HEK293 (cell line): ENCODE measurements around the gene GIPC1.

Experiments
- CTCF ChIA-PET: fragments of 350-600 bp; formaldehyde crosslinking; extraction: SDS; loops from one replicate; lab custom pipeline; 2021; ENCODE audit warnings: antibody characterized with exemption; lab: Yijun Ruan, JAX
- POLR2A ChIA-PET: fragments of 300-600 bp; formaldehyde crosslinking; extraction: SDS; loops from one replicate; lab custom pipeline; 2020; ENCODE audit warnings: antibody characterized with exemption, inconsistent platforms; lab: Yijun Ruan, JAX
- H3K27ac ChIP-seq: fragments of 200-500 bp; sonication (Bioruptor generic); 2 replicates; pipeline ENCODE4 v1.5.1; 2014; ENCODE audit warnings: low read depth, low read length, control low read depth, inconsistent platforms; ENCODE audit errors: extremely low read depth
- H3K36me3 ChIP-seq, 2 experiments: fragments of 200-500 bp in 1 of 2; sonication (Bioruptor generic) in 1 of 2; 1 replicate in 1 of 2; 2 replicates in 1 of 2; pipeline ENCODE4 v1.5.1; 2014 to 2017; ENCODE audit warnings: inconsistent platforms in 2 of 2, low read length in 2 of 2; ENCODE audit not compliant: control insufficient read depth in 2 of 2, insufficient read depth in 1 of 2
- H3K4me1 ChIP-seq: fragments of 200-500 bp; sonication (Bioruptor generic); 2 replicates; pipeline ENCODE4 v1.5.1; 2014; ENCODE audit warnings: mild to moderate bottlenecking, low read length, inconsistent platforms; ENCODE audit not compliant: control insufficient read depth, insufficient read depth
- H3K4me3 ChIP-seq: 2 replicates; pipeline ENCODE4 v1.5.1; 2011; ENCODE audit warnings: low read depth, mild to moderate bottlenecking, control low read depth, low read length, moderate library complexity
- H3K9me3 ChIP-seq: fragments of 200-500 bp; sonication (Bioruptor generic); 2 replicates; pipeline ENCODE4 v1.5.1; 2014; ENCODE audit warnings: low read depth, low read length, inconsistent platforms; ENCODE audit not compliant: control insufficient read depth, insufficient read depth
- GFI1B ChIP-seq: fragments of 450-650 bp; formaldehyde crosslinking; IDR thresholded peaks from 2 replicates; pipeline ENCODE4 v1.5.1; 2016; ENCODE audit warnings: missing biosample characterization, missing genetic modification characterization
- GLIS1 ChIP-seq: fragments of 450-650 bp; formaldehyde crosslinking; IDR thresholded peaks from 2 replicates; pipeline ENCODE4 v1.5.1; 2016; ENCODE audit warnings: missing biosample characterization, missing genetic modification characterization
- KLF1 ChIP-seq: fragments of 450-650 bp; formaldehyde crosslinking; IDR thresholded peaks from 2 replicates; pipeline ENCODE4 v1.5.1; 2016; ENCODE audit warnings: missing biosample characterization, missing genetic modification characterization
- ZEB2 ChIP-seq: fragments of 450-650 bp; formaldehyde crosslinking; IDR thresholded peaks from 2 replicates; pipeline ENCODE4 v1.5.1; 2016; ENCODE audit warnings: missing biosample characterization, missing genetic modification characterization
- ZFHX2 ChIP-seq: fragments of 450-650 bp; formaldehyde crosslinking; conservative IDR thresholded peaks from 2 replicates; pipeline ENCODE4 v1.5.1; 2016; ENCODE audit warnings: missing biosample characterization, missing genetic modification characterization
- ZIC2 ChIP-seq: fragments of 450-650 bp; formaldehyde crosslinking; IDR thresholded peaks from 2 replicates; pipeline ENCODE4 v1.5.1; 2016; ENCODE audit warnings: missing biosample characterization, missing genetic modification characterization
- ZNF155 ChIP-seq: fragments of 450-650 bp; formaldehyde crosslinking; IDR thresholded peaks from 2 replicates; pipeline ENCODE4 v1.5.1; 2016; ENCODE audit warnings: missing biosample characterization, missing genetic modification characterization
- ZNF175 ChIP-seq: fragments of 450-650 bp; formaldehyde crosslinking; IDR thresholded peaks from 2 replicates; pipeline ENCODE4 v1.5.1; 2016; ENCODE audit warnings: missing biosample characterization, missing genetic modification characterization
- ZNF335 ChIP-seq: fragments of 450-650 bp; formaldehyde crosslinking; conservative IDR thresholded peaks from 2 replicates; pipeline ENCODE4 v1.5.1; 2016; ENCODE audit warnings: missing biosample characterization, missing genetic modification characterization
- ZNF354C ChIP-seq: fragments of 450-650 bp; formaldehyde crosslinking; IDR thresholded peaks from 2 replicates; pipeline ENCODE4 v1.5.1; 2016; ENCODE audit warnings: missing biosample characterization, missing genetic modification characterization, low read depth, borderline replicate concordance
- ZNF391 ChIP-seq: fragments of 450-650 bp; formaldehyde crosslinking; IDR thresholded peaks from 2 replicates; pipeline ENCODE4 v1.5.1; 2016; ENCODE audit warnings: low read depth, missing biosample characterization, missing genetic modification characterization, borderline replicate concordance
- ZNF404 ChIP-seq: fragments of 450-650 bp; formaldehyde crosslinking; IDR thresholded peaks from 2 replicates; pipeline ENCODE4 v1.5.1; 2017; ENCODE audit warnings: missing biosample characterization, missing genetic modification characterization
- ZNF423 ChIP-seq: fragments of 450-650 bp; formaldehyde crosslinking; IDR thresholded peaks from 2 replicates; pipeline ENCODE4 v1.5.1; 2016; ENCODE audit warnings: missing biosample characterization, missing genetic modification characterization
- ZNF529 ChIP-seq: fragments of 450-650 bp; formaldehyde crosslinking; IDR thresholded peaks from 2 replicates; pipeline ENCODE4 v1.5.1; 2017; ENCODE audit warnings: missing genetic modification characterization, missing biosample characterization; ENCODE audit not compliant: insufficient replicate concordance
- ZNF530 ChIP-seq: fragments of 450-650 bp; formaldehyde crosslinking; IDR thresholded peaks from 2 replicates; pipeline ENCODE4 v1.5.1; 2016; ENCODE audit warnings: low read depth, missing biosample characterization, missing genetic modification characterization
- ZNF76 ChIP-seq: fragments of 450-650 bp; formaldehyde crosslinking; IDR thresholded peaks from 2 replicates; pipeline ENCODE4; 2016; ENCODE audit warnings: low read depth, missing biosample characterization, missing genetic modification characterization, borderline replicate concordance
- ZSCAN5A ChIP-seq: fragments of 450-650 bp; formaldehyde crosslinking; IDR thresholded peaks from 2 replicates; pipeline ENCODE4 v1.5.1; 2016; ENCODE audit warnings: missing biosample characterization, missing genetic modification characterization
- TF ChIP-seq, protein P1 (sequence below): fragments of 450-650 bp; formaldehyde crosslinking; IDR thresholded peaks from 2 replicates; pipeline ENCODE4 v1.5.1; 2016; ENCODE audit warnings: missing biosample characterization, missing genetic modification characterization
- TF ChIP-seq, protein P2 (sequence below): fragments of 450-650 bp; formaldehyde crosslinking; IDR thresholded peaks from 2 replicates; pipeline ENCODE4 v1.5.1; 2017; ENCODE audit warnings: missing biosample characterization, missing genetic modification characterization
- TF ChIP-seq, protein P3 (sequence below): fragments of 450-650 bp; formaldehyde crosslinking; conservative IDR thresholded peaks from 2 replicates; pipeline ENCODE4 v1.5.1; 2016; ENCODE audit warnings: low read depth, missing biosample characterization, missing genetic modification characterization

Gene GIPC1

DNA sequence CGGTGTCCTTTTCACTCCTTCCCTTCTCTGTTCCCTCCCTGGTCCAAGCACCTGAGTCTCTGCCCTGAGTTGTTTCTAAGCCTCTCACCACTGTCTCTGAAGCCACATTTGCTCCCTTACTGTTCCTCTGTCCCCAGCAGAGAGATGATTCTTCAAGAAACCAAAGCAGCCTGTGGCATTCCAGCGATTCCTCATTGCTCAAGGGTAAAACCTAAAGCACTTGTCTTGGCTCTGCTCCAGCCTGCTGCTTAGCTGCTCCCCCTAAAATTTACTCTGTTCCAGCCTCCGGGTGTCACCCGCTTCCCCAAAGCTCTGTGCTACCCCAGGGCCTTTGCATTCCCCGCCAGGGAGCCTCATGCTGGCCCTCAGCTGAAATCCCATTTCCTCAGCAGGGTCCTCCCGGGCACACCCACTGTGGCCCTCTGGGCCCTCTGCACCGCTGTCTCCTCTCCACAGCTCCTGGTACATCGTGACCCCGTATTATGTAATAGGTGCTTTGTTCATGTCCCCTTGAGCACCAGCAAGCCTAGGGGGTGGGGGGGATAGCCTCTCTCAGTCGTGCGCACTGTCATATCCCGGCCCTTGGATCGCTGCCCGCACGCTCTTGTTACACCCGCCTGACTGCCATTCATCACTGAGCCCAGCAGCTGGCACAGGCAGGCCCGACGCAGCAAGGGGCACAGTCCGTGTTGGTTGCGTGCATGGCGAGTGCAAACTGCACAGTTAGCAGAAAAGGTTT is 49.2 kb upstream of the GIPC1 start (continued):
- TF ChIP-seq ZIC2 (tag by site-specific recombination) (peak; percentile 56), ZNF175 (tag by site-specific recombination) (no peak), ZNF404 (no peak), ZNF155 (no peak), ZNF530 (no peak), GLIS1 (no peak), GFI1B (no peak)
- TF ChIP-seq, protein P1, sequence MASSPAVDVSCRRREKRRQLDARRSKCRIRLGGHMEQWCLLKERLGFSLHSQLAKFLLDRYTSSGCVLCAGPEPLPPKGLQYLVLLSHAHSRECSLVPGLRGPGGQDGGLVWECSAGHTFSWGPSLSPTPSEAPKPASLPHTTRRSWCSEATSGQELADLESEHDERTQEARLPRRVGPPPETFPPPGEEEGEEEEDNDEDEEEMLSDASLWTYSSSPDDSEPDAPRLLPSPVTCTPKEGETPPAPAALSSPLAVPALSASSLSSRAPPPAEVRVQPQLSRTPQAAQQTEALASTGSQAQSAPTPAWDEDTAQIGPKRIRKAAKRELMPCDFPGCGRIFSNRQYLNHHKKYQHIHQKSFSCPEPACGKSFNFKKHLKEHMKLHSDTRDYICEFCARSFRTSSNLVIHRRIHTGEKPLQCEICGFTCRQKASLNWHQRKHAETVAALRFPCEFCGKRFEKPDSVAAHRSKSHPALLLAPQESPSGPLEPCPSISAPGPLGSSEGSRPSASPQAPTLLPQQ (tag by site-specific recombination), result no peak

DNA sequence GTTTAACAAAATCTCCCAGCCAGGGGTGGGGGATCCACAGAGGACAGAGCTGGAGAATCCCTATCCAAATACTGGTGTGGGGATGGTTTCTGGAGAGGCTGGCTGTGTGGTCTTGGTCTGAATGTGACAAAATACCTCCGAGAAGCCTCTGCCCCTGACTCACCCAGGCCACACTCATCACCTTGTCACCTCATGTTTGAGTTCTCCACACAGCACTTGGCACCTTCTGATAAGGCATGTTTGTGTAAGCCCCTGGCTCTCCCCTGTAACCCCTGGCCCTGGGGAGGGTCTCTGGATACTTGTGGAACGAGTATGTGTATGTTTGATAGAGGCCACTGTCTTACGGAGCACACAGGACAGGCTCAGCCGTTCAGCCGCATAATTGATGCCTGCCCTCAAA is 48.1 kb upstream of the GIPC1 start:
- TF ChIP-seq ZNF529 (tag by site-specific recombination), result no peak
- no peak for TF ChIP-seq ZFHX2 (tag by site-specific recombination)
- no peak for TF ChIP-seq ZNF423 (tag by site-specific recombination)
- TF ChIP-seq ZNF335 (tag by site-specific recombination), result no peak
- no peak for TF ChIP-seq ZNF354C (tag by site-specific recombination)
- TF ChIP-seq, protein P1 (tag by site-specific recombination), result no peak
- TF ChIP-seq, protein P2, sequence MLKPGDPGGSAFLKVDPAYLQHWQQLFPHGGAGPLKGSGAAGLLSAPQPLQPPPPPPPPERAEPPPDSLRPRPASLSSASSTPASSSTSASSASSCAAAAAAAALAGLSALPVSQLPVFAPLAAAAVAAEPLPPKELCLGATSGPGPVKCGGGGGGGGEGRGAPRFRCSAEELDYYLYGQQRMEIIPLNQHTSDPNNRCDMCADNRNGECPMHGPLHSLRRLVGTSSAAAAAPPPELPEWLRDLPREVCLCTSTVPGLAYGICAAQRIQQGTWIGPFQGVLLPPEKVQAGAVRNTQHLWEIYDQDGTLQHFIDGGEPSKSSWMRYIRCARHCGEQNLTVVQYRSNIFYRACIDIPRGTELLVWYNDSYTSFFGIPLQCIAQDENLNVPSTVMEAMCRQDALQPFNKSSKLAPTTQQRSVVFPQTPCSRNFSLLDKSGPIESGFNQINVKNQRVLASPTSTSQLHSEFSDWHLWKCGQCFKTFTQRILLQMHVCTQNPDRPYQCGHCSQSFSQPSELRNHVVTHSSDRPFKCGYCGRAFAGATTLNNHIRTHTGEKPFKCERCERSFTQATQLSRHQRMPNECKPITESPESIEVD (tag by site-specific recombination), result no peak
- TF ChIP-seq, all 188 proteins: peak for 0
- Histone ChIP-seq H3K36me3 (peaks cover 3 to 12% of the 10 kb centered on the region in 2 experiments; a peak in 2 of 3 replicates), H3K4me3 (no peak overlapping the region), H3K9me3 (no peaks in the 10 kb centered on the region), H3K27ac (no peak overlapping the region), H3K4me1 (peaks cover 2% of the 10 kb centered on the region; the same call in 1 of the 2 replicates)
- CTCF ChIA-PET, result interaction anchor here (1.0 to 1.3 kb wide), 2 partner anchors 10 to 12 kb away, joined by 5 to 7 read pairs; no protein-coding TSS in a partner anchor
- POLR2A ChIA-PET, result no interaction called here

- Histone ChIP-seq H3K27ac (no peak overlapping the region), H3K4me1 (peaks cover 2% of the 10 kb centered on the region; the same call in 1 of the 2 replicates), H3K9me3 (no peaks in the 10 kb centered on the region), H3K36me3 (peaks cover 3 to 9% of the 10 kb centered on the region in 2 experiments; a peak in 2 of 3 replicates), H3K4me3 (no peak overlapping the region)
- CTCF ChIA-PET, result interaction anchor here (0.5 to 1.3 kb wide), 5 partner anchors 11 to 467 kb away, joined by 3 to 7 read pairs (median 4); no protein-coding TSS in a partner anchor
- POLR2A ChIA-PET, result interaction anchor here (0.7 to 1.0 kb wide), 2 partner anchors 22 to 24 kb away, joined by 3 to 4 read pairs; partner anchors contain the start of gene DNAJB1
- TF ChIP-seq, protein P3, sequence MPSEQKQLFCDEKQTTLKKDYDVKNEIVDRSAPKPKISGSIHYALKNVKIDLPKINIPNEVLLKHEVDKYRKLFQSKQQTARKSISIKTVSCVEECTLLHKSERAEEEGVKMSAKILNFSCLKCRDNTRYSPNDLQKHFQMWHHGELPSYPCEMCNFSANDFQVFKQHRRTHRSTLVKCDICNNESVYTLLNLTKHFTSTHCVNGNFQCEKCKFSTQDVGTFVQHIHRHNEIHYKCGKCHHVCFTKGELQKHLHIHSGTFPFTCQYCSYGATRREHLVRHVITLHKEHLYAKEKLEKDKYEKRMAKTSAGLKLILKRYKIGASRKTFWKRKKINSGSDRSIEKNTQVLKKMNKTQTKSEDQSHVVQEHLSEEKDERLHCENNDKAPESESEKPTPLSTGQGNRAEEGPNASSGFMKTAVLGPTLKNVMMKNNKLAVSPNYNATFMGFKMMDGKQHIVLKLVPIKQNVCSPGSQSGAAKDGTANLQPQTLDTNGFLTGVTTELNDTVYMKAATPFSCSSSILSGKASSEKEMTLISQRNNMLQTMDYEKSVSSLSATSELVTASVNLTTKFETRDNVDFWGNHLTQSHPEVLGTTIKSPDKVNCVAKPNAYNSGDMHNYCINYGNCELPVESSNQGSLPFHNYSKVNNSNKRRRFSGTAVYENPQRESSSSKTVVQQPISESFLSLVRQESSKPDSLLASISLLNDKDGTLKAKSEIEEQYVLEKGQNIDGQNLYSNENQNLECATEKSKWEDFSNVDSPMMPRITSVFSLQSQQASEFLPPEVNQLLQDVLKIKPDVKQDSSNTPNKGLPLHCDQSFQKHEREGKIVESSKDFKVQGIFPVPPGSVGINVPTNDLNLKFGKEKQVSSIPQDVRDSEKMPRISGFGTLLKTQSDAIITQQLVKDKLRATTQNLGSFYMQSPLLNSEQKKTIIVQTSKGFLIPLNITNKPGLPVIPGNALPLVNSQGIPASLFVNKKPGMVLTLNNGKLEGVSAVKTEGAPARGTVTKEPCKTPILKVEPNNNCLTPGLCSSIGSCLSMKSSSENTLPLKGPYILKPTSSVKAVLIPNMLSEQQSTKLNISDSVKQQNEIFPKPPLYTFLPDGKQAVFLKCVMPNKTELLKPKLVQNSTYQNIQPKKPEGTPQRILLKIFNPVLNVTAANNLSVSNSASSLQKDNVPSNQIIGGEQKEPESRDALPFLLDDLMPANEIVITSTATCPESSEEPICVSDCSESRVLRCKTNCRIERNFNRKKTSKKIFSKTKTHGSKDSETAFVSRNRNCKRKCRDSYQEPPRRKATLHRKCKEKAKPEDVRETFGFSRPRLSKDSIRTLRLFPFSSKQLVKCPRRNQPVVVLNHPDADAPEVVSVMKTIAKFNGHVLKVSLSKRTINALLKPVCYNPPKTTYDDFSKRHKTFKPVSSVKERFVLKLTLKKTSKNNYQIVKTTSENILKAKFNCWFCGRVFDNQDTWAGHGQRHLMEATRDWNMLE (tag by site-specific recombination), result no peak
- TF ChIP-seq ZEB2 (tag by site-specific recombination) (no peak), KLF1 (tag by site-specific recombination) (peak; percentile 79), ZFHX2 (tag by site-specific recombination) (0 out of 2 replicates have a peak, but pooled peaks have one; percentile 6), ZSCAN5A (tag by site-specific recombination) (no peak), ZNF76 (tag by site-specific recombination) (no peak), ZNF391 (tag by site-specific recombination) (no peak)
These were observed 46.9 kb upstream of the GIPC1 start for GRCh38 chr19:14542711-14543328.
